NT2/D1 (cell line): ENCODE data around the gene TRIM75.

Source experiments
- SUZ12 ChIP-seq: IDR thresholded peaks from 2 replicates; pipeline ENCODE4 v1.6.1; 2011; ENCODE audit not compliant: insufficient read length, insufficient read depth; ENCODE audit errors: extremely low read depth
- YY1 ChIP-seq: IDR thresholded peaks from 2 replicates; pipeline ENCODE4 v1.6.1; 2011; ENCODE audit not compliant: insufficient read length, insufficient read depth
- ZNF274 ChIP-seq: IDR thresholded peaks from 2 replicates; pipeline ENCODE4 v1.6.1; 2011; ENCODE audit warnings: mild to moderate bottlenecking, low read depth, low read length

GRCh38 chr4:165006886-165007285 is 46.8 kb upstream of the TRIM75 start:
- TF ChIP-seq ZNF274 (no peak), YY1 (no peak), SUZ12 (no peak)
